Progenitor cell of endocrine pancreas (in vitro differentiated cells): Measurements from ENCODE around the gene CCDC33. TPM values are rescaled to one million over a fixed set of nuclear protein-coding genes. Genes with fewer than 3 reads are reported as not detected.

Experiments used
- DNase-seq: peaks from one replicate; pipeline ENCODE4 v3.0.0; 2021; ENCODE audit warnings: low spot score; ENCODE audit not compliant: unreplicated experiment
- H3K27ac Mint-ChIP-seq: 2 replicates; pipeline ENCODE4 v1.8.0; 2021; ENCODE audit warnings: mild to moderate bottlenecking, moderate library complexity, mixed read lengths
- H3K27me3 Mint-ChIP-seq: 2 replicates; pipeline ENCODE4 v1.8.0; 2021; ENCODE audit warnings: mixed read lengths
- H3K36me3 Mint-ChIP-seq: 2 replicates; pipeline ENCODE4 v1.8.0; 2022; ENCODE audit warnings: mixed read lengths; ENCODE audit not compliant: insufficient read depth
- H3K4me1 Mint-ChIP-seq: 2 replicates; pipeline ENCODE4 v1.8.0; 2021; ENCODE audit warnings: low read depth, mixed read lengths
- H3K4me3 Mint-ChIP-seq: 2 replicates; pipeline ENCODE4 v1.8.0; 2021; ENCODE audit warnings: low read depth, mild to moderate bottlenecking, moderate library complexity, mixed read lengths
- H3K9me3 Mint-ChIP-seq: 2 replicates; pipeline ENCODE4 v1.8.0; 2021; ENCODE audit warnings: low read depth, mixed read lengths
- CTCF ChIP-seq: fragments of 200-600 bp; sonication (generic); IDR thresholded peaks from one replicate; pipeline ENCODE4 v1.5.0; 2021; ENCODE audit warnings: antibody characterized with exemption, mild to moderate bottlenecking; ENCODE audit not compliant: unreplicated experiment
- total RNA-seq: library from RNA; stranded (reverse); gene quantifications from 2 replicates; pipeline ENCODE4 v1.2.1, GENCODE V29; 2021

The CCDC33 gene
- total RNA-seq, 1 donor from 2014 or later = 0.84 TPM

- no peak overlapping the region for H3K27ac Mint-ChIP-seq
- H3K4me1 Mint-ChIP-seq = peaks cover 7% of the 10 kb centered on the region
- H3K27me3 Mint-ChIP-seq = peaks cover 37% of the 10 kb centered on the region
Measured at GRCh38 chr15:74240897-74241614, 4.9 kb downstream of the CCDC33 start.

GRCh38 chr15:74242441-74243185 is 6.5 kb downstream of the CCDC33 start:
- TF ChIP-seq CTCF = no peak
- no peaks in the 10 kb centered on the region for H3K36me3 Mint-ChIP-seq
- H3K27ac Mint-ChIP-seq = peak overlapping the region; percentile 79
- H3K4me1 Mint-ChIP-seq = peaks cover 7% of the 10 kb centered on the region
- peaks cover 48% of the 10 kb centered on the region for H3K27me3 Mint-ChIP-seq
- no peak for DNase-seq
- no peaks in the 10 kb centered on the region for H3K9me3 Mint-ChIP-seq
- H3K4me3 Mint-ChIP-seq = no peak overlapping the region

More at GRCh38 chr15:74240897-74241614, 4.9 kb downstream of the CCDC33 start:
- H3K4me3 Mint-ChIP-seq = no peak overlapping the region
- TF ChIP-seq CTCF = no peak
- H3K36me3 Mint-ChIP-seq = no peaks in the 10 kb centered on the region
- no peaks in the 10 kb centered on the region for H3K9me3 Mint-ChIP-seq
- DNase-seq = no peak

- Mint-ChIP-seq H3K4me3 (no peak overlapping the region), H3K36me3 (no peaks in the 10 kb centered on the region), H3K27ac (no peak overlapping the region)
Measured at GRCh38 chr15:74243431-74243830, 7.3 kb downstream of the CCDC33 start.

GRCh38 chr15:74244822-74245341 is 8.8 kb downstream of the CCDC33 start:
- peaks cover 45% of the 10 kb centered on the region for H3K27me3 Mint-ChIP-seq
- TF ChIP-seq CTCF = no peak
- H3K4me1 Mint-ChIP-seq = peaks cover 7% of the 10 kb centered on the region
- H3K27ac Mint-ChIP-seq = no peak overlapping the region
- DNase-seq = no peak
- no peaks in the 10 kb centered on the region for H3K36me3 Mint-ChIP-seq
- H3K4me3 Mint-ChIP-seq = no peak overlapping the region
- H3K9me3 Mint-ChIP-seq = no peaks in the 10 kb centered on the region

More at GRCh38 chr15:74243431-74243830, 7.3 kb downstream of the CCDC33 start:
- H3K27me3 Mint-ChIP-seq = peaks cover 48% of the 10 kb centered on the region
- H3K4me1 Mint-ChIP-seq = peaks cover 7% of the 10 kb centered on the region
- H3K9me3 Mint-ChIP-seq = no peaks in the 10 kb centered on the region
- TF ChIP-seq CTCF = no peak
- DNase-seq = no peak

GRCh38 chr15:74245342-74245931 is 9.3 kb downstream of the CCDC33 start:
- no peak for TF ChIP-seq CTCF
- no peak overlapping the region for H3K4me3 Mint-ChIP-seq
- peaks cover 7% of the 10 kb centered on the region for H3K4me1 Mint-ChIP-seq
- H3K27me3 Mint-ChIP-seq = peaks cover 49% of the 10 kb centered on the region
- no peak for DNase-seq
- no peaks in the 10 kb centered on the region for H3K36me3 Mint-ChIP-seq
- no peaks in the 10 kb centered on the region for H3K9me3 Mint-ChIP-seq
- no peak overlapping the region for H3K27ac Mint-ChIP-seq
